BE2C (cell line): ENCODE measurements around the gene PSME3.
"Not testable (repeated sequence)": the region's sequence is repeated elsewhere in the genome, so short reads cannot be mapped to it uniquely, and the experiment has no call there.

Source experiments
- DNase-seq: peaks from one replicate; pipeline ENCODE4 v3.0.0-alpha.2; 2020
- H3K27me3 ChIP-seq: fragments of 250-450 bp; sonication (Bioruptor Pico); 2 replicates; pipeline ENCODE4 v1.5.1; 2020; ENCODE audit warnings: mild to moderate bottlenecking
- H3K36me3 ChIP-seq: fragments of 250-450 bp; sonication (Bioruptor Pico); 2 replicates; pipeline ENCODE4 v1.5.1; 2020; ENCODE audit warnings: mild to moderate bottlenecking
- H3K4me1 ChIP-seq: fragments of 250-450 bp; sonication (Bioruptor Pico); 2 replicates; pipeline ENCODE4 v1.5.1; 2020
- H3K4me3 ChIP-seq: 2 replicates; pipeline ENCODE4 v1.5.1; 2011; ENCODE audit warnings: low read depth, low read length
- H3K9me3 ChIP-seq: fragments of 250-450 bp; sonication (Bioruptor Pico); 2 replicates; pipeline ENCODE4 v1.5.1; 2020
- CTCF ChIP-seq: IDR thresholded peaks from 2 replicates; pipeline ENCODE4 v1.5.1; 2012; ENCODE audit warnings: mild to moderate bottlenecking, low read depth, low read length

PSME3 gene

DNA sequence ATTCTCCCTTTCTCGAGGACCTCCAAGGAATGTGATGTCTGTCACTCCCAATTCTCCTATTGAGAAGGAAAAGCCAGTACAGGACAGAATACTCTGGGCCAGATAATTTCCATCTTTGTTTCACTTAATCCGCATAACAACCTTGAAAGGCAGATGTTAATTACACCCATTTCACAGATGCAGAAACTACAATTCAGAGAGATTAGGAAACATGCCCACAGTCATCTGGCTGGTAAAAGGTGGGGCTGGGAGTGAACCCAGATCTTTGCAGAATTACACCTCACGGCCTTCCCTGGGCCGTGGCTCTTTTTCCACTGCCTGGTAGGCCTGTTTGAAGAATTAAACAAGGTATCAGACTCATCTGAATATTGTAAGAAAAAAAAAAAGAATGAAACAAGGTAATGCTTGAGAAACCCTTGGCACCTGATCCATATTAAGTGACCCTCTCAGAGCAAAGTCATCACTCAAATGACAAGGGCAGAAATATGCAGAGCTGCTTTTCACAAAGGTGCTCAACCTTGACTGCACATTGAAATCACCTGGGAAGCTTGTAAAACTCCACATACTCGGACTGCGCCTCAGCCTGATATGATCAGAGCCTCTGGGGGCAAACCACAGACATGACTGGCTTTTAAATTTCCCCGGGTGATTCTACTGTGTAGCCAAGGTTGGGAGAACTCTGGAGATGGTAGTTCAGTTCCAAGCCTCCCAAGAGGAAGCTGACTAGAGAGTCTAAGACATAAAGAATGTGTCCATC lies 50.8 kb downstream of the PSME3 start:
- H3K9me3 ChIP-seq, result no peaks in the 10 kb centered on the region
- H3K36me3 ChIP-seq, result no peaks in the 10 kb centered on the region
- H3K4me3 ChIP-seq, result no peak overlapping the region
- H3K27me3 ChIP-seq, result peaks cover 6% of the 10 kb centered on the region; the same call in 1 of the 2 replicates
- no peak for DNase-seq
- no peak for TF ChIP-seq CTCF
- no peaks in the 10 kb centered on the region for H3K4me1 ChIP-seq

GRCh38 chr17:42885806-42886205 lies 52.6 kb downstream of the PSME3 start:
- H3K36me3 ChIP-seq, H3K9me3 ChIP-seq, H3K27me3 ChIP-seq, DNase-seq, H3K4me1 ChIP-seq, H3K4me3 ChIP-seq: not testable (repeated sequence)

DNA sequence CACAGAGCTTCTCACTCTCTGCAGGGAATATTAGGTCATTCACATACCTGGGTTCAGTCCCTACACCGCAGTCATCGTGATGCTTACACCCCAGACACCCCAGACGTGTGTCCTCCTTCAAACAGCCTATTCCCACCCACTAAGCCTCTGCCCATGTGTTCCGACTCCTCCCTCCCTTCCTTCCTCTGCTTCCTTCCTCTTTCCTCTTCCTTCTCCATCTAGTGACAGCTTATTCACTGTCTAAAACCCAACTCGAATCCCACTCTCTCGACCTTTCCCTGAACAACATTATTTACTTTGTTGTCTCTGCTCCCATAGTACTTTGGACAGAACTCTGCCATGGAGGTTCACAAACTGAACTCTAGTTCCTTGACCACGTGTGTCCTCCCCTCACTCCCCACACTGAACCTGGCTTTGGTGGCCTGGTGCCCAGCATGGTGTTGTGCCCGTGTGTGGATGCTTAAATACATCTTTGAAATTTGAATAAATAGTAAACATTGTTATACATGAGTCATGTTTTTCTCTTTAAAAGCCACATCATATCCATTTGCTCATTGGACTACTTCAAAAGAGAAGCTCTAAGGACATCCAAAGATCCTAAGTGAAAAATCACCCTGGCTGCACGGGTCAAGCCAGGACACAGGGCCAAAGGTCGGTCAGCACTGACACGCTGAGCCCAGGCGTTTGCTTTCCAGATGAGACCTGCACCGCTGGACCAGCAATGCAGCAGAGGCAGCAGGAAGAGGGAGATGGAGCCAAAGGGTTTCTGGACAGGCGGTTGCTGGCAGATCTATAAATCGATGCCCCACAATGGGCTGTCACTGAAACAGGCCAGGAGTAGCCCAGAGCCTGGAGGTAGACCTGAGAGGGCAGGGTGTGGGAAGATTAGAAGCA lies 53.3 kb downstream of the PSME3 start:
- Histone ChIP-seq H3K36me3 (no peaks in the 10 kb centered on the region), H3K4me1 (no peaks in the 10 kb centered on the region), H3K9me3 (no peaks in the 10 kb centered on the region), H3K4me3 (no peak overlapping the region), H3K27me3 (no peaks in the 10 kb centered on the region)
- no peak for TF ChIP-seq CTCF
- DNase-seq, result no peak

DNA sequence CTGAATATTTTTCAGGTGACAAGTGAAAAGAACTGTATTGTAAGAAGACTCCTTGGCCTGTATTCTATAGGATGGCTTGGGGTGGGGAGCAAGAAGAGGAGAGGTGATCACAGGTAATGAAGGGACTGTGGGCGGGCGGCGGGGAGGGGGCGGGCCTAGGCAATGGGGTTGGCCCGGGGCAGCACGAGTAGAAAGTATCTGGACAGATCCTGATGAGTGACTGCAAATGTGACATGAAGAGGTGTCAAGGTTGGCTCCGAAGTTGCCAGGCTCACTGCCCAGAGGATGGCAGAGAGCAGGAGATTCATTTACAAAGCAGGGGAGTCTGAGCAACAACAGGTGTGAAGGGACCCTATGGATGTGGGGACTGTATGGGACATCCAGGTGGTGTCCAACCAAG lies 56.6 kb downstream of the PSME3 start:
- no peak for TF ChIP-seq CTCF
- no peak overlapping the region for H3K4me3 ChIP-seq
- H3K9me3 ChIP-seq, result no peaks in the 10 kb centered on the region
- no peak for DNase-seq
- peaks cover 16% of the 10 kb centered on the region for H3K27me3 ChIP-seq
- H3K4me1 ChIP-seq, result no peaks in the 10 kb centered on the region
- no peaks in the 10 kb centered on the region for H3K36me3 ChIP-seq

DNA sequence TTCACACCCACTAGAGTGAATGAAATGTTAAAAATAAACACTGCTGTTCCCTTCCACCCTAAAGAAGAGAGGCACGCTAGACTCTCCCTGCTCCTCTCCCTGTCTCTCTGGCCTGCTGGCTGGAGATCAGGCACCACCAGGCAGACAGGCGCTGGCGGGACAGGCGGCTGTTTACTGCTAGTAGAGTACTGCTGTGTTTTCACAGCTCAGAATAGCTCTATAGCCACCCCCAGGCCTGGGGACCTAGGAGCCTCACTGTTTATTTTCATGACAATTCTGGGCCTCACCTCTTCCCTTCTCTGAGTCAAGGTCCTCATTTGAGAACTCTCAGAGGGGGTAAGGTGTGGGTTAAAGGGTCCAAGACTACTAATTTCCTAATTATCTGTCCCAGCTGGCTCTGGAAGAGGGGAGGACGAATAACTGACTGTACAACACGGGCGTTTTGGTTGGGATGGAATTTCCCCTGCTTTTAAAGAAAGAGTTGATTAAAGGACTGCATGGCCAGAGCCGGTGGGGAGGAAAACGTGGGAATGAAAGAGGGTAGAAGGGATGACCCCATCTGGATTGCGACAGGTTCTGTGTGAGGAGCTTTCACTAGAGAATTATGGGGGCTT lies 58.4 kb downstream of the PSME3 start:
- no peak for TF ChIP-seq CTCF
- Histone ChIP-seq H3K4me3 (no peak overlapping the region), H3K9me3 (no peaks in the 10 kb centered on the region), H3K27me3 (peaks cover 19% of the 10 kb centered on the region), H3K4me1 (no peaks in the 10 kb centered on the region), H3K36me3 (no peaks in the 10 kb centered on the region)
- no peak for DNase-seq

DNA sequence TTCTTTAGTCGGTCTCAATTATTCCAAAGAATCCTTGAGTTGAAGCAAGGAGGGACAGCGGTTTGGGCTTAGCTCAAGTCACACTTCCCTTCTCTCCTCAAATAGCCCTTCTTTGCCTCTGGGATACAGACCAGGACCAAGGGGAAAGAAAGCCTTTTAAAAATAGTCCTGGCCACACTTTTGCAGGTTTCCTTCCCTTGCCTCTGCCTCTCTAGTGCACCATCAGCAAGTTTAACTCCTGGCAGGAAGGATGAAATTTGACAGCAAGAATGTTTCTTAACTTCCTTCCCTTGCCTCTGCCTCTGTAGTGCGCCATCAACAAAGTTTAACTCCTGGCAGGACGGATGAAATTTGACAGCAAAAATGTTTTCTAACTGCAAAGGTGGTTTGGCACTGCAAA lies 60.2 kb downstream of the PSME3 start:
- H3K9me3 ChIP-seq, result no peaks in the 10 kb centered on the region
- DNase-seq, result no peak
- no peak overlapping the region for H3K4me3 ChIP-seq
- TF ChIP-seq CTCF, result no peak
- no peaks in the 10 kb centered on the region for H3K36me3 ChIP-seq
- H3K4me1 ChIP-seq, result no peaks in the 10 kb centered on the region
- H3K27me3 ChIP-seq, result peaks cover 20% of the 10 kb centered on the region
